GM19468 (cell line): ENCODE measurements around the gene FSCN2.

Experiments used
- ATAC-seq: cut with Tn5 transposase; IDR thresholded peaks from one replicate; pipeline ENCODE4 v1.9.1; 2021; ENCODE audit warnings: mild to moderate bottlenecking, moderate library complexity, moderate number of reproducible peaks; ENCODE audit not compliant: unreplicated experiment; ENCODE audit errors: extremely low read depth

FSCN2 gene, protein sequence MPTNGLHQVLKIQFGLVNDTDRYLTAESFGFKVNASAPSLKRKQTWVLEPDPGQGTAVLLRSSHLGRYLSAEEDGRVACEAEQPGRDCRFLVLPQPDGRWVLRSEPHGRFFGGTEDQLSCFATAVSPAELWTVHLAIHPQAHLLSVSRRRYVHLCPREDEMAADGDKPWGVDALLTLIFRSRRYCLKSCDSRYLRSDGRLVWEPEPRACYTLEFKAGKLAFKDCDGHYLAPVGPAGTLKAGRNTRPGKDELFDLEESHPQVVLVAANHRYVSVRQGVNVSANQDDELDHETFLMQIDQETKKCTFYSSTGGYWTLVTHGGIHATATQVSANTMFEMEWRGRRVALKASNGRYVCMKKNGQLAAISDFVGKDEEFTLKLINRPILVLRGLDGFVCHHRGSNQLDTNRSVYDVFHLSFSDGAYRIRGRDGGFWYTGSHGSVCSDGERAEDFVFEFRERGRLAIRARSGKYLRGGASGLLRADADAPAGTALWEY

DNA sequence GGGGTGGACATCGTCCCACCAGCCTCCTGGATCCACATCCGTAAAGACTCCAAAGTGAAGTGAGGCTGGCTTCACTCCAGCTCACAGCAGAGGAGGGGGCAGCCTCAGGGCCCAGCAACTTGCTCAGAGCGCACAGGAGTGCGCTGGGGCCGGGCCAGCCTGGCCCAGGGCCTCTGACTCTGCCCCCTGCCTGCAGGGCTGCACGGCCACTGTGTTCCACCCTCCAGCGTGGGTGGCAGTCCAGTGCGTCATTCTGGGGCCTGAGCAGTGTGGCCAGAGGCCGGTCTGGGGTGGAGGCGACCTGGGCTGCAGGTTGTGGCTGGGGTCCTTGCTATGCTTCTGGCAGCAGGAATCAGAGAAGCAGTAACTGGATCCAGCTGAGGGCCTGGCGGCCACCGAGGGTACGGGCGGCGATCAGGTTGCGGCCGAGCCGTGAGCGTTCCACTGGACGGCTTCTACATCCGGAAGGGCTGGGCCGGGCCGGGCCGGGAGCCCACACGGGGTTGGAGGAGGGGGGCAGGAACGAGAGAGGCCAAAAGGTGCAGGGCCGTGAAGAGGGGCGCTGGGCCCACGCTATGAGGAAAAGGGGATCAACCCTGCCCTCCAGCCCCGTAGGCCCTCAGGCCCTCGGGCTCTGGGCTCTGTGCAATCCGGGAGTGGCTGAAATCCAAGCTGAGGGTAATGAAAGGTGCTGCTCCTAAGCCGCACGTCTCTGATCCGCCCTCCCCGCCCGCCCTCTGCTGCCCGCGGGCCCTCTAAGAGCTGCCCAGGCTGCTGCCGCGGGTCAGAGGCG lies at the start of gene FSCN2:
Gene FSCN2, plus strand, starts transcription at position 787 of the 793 bp plus-strand sequence. CDS start 155 bp downstream, outside the sequence.
- ATAC-seq: no peak

DNA sequence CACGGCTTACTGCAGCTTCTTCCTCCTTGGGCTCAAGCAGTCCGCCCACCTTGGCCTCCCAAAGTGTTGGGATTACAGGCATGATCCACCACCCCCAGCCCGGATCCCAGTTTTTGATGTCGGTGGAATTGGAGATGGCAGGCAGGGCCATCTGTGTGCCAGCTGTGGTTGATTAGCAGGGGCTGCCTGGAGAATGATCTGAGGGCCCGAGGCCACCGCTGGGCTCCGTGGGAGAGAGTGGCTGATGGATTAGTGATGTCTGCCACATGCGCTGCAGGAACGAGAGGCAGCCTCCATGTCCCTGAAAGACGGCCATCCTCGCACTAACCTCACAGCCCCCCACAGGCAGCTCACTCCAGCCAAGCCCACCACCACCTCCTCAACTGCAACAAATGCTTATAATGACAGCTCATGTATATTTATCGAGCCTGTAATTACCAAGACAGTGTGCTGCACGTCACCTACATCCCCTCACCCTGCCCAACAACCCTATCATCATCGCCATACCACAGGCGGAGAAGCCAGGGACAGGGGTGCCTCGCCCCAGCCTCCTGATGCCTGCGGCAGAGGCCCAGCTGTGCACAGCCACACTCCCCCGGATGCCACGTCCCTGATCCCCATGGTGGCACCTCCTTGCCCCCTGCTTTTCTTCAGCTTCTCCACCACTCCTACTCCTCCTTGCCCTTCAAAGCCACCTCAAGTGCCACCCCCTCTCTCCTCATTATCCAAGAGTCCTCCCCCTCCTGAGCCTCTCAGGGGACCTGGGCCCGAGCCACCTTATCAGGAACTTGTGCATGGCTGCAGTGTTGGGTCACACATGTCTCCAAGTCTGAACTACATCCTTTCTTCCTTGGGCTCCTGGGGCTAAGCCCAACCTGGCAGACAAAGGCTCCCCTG lies 48.8 kb upstream of the FSCN2 start:
- no peak for ATAC-seq

DNA sequence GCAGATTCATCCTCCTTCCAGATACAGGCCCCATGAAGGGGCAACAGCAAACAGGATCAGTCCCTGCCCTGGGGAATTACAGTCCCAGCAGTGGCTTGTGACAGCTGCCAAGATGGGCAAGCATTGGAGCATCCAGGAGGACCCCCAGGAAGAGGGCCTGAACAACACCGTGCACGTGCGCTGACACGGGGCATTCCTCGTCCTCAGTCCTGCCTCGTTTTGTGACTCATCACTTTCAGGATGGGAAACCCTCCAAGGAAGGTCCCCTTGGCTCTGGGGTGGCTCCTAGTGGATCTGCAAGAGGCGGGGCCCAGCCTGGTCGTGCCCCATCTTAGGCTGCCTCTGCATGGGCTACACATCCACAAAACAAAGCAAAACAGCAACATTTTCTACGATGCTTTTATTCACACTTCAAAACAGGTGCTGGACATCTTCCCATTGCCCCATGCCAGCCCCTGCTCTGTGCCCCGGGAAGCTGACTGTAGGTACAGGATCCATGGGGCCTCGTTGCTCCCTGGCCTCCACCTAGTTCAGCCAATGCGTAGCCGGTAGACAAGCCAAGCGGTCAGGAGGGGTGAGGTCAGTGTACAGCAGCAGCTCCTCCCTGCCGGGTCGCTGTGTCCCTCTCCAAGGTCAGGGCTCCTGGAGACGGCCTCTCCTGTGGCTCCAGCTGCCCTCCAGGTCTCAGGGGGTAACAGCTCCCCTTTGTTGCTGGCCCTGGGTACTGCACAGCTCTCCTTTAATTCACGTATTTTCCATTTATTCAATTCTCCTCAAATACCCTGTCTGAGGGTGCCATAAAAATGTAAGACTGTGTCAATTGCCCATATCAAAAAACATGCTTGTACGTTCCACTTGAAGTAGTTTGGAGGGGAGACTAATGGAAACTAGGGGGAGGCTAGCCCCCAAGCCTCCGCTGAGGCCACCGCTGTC lies 47.8 kb upstream of the FSCN2 start:
- ATAC-seq: no peak

GRCh38 chr17:81481073-81481799 lies 46.9 kb upstream of the FSCN2 start:
- ATAC-seq: no peak

DNA sequence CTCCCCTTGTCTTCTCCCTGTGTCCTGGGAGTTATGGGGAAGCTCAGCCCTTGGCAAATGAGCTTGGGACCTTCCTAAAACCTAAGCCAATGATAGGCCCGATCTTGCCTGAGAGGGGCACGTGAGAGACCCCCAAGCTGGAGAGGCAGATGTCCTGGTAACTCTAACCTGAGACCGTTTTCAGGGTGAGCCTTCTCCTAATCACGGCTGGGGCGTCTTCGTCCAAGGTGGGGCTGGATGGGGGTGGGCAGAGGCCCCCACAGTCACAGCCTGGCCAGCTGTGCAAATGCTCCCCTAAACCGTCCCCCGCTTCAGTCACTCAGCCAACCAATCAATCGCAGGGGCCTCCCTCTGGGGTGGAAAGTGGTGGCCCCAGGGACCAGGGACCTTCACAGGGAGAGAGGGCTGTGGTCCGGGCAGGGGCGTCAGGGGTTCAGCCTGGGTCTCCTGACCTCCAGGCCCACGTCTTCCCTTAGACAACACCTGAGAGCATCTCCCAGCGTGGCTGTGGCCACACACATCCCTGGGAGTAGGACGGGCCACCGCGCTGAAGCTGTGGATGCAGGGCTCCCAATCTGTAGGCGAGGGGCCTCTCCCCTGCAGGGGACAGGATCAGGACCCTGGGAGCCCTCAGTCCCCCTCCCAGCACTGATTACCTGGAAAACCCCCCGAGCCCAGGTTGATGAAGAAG lies 46.2 kb upstream of the FSCN2 start:
- ATAC-seq: no peak

- ATAC-seq: no peak
Observed at GRCh38 chr17:81482673-81483072, 45.5 kb upstream of the FSCN2 start.

DNA sequence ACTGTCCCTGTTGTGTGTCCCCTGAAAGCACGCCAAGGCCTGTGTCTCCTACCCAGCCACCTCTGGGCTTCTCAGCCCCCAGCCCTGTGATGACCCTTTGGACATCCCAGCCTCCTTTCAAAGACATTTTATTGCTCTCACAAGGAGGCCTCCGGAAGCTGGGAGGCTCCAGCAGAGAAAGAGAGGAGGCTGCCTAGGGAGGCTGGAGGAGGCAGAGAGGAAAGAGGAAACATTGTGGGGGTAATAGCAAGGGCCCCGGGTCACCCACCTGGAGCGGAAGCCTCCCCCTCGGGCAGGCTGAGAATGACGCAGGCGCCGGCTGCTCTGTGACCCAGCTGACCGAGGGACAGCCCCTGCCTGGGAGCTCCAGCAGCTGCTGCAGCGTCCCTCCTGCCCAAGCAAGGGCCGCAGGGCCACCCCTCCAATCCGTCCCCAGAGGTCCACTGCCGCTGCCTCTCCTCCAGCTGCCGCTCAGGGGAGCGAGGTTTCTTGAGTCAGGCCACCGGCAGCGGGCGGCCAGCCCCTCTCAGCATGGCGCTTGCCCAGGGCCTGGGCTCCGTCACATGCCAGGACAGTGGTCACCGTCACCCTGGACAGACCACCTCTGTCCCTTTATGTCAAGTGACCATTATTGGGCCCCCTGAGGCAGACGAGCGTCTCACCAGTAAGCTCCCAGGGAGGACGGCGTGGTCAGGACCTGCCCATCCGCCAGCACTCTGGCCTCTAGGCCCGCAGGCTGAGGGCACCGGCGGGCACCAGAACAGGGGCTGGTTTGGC lies 44.9 kb upstream of the FSCN2 start:
- no peak for ATAC-seq

DNA sequence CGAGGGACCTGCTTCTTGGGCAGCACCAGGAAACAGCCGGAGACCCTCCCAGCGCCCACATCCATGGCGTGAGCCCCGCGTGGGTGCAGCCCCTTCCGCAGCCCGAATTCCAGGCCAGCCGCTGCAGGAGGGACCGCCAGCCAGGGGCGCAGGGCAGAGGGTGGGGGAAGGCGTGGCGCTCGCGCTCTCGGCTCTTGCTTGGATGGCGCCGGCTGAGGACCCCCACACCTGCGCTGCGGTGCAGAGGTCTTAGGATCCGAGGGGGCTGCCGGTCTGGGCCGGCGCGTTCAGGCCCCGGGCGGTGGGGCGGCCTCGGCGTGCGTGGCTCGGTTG lies 44.3 kb upstream of the FSCN2 start:
- no peak for ATAC-seq

GRCh38 chr17:81484195-81484979 lies 43.8 kb upstream of the FSCN2 start:
- peak; percentile 31 for ATAC-seq

- no peak for ATAC-seq
Observed at GRCh38 chr17:81486199-81486810, 41.9 kb upstream of the FSCN2 start.

GRCh38 chr17:81487089-81487486 lies 41.1 kb upstream of the FSCN2 start:
- no peak for ATAC-seq

GRCh38 chr17:81487487-81488275 lies 40.5 kb upstream of the FSCN2 start:
- ATAC-seq: no peak

- no peak for ATAC-seq
Observed at GRCh38 chr17:81488276-81488860, 39.8 kb upstream of the FSCN2 start.

- ATAC-seq: no peak
Observed at GRCh38 chr17:81489012-81489997, 38.9 kb upstream of the FSCN2 start.
